Fibroblast of the aortic adventitia (primary cell): Measurements from ENCODE around the gene WDR7. TPM values are rescaled to one million over a fixed set of nuclear protein-coding genes. Genes with fewer than 3 reads are reported as not detected.
A peak's percentile ranks its signal among the peaks of the same experiment; 100 is the strongest.

Experiments
- DNase-seq: peaks from one replicate; pipeline ENCODE4 v3.0.0-alpha.2; 2010; ENCODE audit warnings: low read depth
- H3K4me3 ChIP-seq: 2 replicates; pipeline ENCODE4 v1.5.1; 2011; ENCODE audit warnings: low read depth, mild to moderate bottlenecking, control low read depth, low read length, moderate library complexity
- CTCF ChIP-seq: IDR thresholded peaks from 2 replicates; pipeline ENCODE4 v1.5.1; 2011; ENCODE audit warnings: mild to moderate bottlenecking, low read length, control low read depth, inconsistent platforms; ENCODE audit not compliant: insufficient read depth
- total RNA-seq: library from RNA; depleted of rRNA; stranded (reverse); fragments of >200 nt; gene quantifications from 2 replicates; pipeline ENCODE4 v1.2.3, GENCODE V29; 2012; ENCODE audit warnings: low replicate concordance

WDR7 gene
- total RNA-seq, 1 donor, result 24.0 TPM

GRCh38 chr18:57018845-57019244 lies 367.7 kb downstream of the WDR7 start:
- no peak for DNase-seq
- no peak for TF ChIP-seq CTCF
- no peak overlapping the region for H3K4me3 ChIP-seq

GRCh38 chr18:57022716-57023115 lies 371.6 kb downstream of the WDR7 start:
- no peak overlapping the region for H3K4me3 ChIP-seq
- no peak for TF ChIP-seq CTCF
- no peak for DNase-seq

DNA sequence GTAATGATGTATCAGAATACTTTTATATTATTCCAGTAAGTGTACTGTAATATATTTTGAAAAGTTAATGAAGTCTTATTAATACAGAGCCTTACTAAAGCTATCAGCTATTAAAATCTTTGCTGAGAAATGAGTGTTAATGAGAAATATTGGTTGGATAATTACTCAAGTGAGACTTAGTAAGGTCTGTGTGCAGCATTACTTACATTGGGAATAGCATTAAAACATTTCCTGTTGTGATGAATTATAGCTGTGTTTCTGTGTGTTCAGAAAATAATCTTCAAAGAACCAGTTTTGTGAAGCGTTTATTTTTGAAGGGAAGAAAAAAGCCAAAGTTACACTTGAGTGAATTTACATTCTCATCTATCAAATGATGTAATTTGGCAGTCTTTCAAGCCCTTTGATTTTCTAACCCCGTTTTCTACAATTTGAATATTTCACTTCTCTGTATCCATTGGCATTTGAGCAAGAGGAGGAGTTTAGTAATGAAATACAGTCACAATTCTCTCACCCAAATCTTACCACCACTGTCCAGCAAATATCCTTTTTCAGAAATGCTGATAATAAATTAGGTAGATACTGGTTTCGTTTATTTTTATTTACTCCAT lies 372.2 kb downstream of the WDR7 start:
- DNase-seq, result no peak
- no peak overlapping the region for H3K4me3 ChIP-seq
- no peak for TF ChIP-seq CTCF

DNA sequence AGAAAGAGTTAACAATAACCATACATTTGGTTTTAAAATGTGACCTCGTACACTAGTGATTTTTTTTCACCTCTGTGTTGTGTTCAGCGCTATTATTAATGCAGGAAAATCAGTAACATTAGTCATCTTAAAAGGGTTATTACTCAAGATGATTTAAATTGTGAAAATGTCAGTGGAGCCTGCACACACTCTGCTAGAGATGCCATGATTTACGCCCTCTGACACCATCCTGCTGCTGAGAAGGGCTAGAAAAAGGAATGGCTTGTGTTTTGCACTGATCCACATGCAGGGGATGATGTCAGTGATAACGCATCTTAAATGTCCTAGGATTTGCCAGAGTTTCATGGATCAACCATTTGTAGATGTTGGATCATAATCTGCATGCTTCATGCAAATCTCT lies 374.4 kb downstream of the WDR7 start:
- peak; percentile 16 for DNase-seq
- no peak overlapping the region for H3K4me3 ChIP-seq
- no peak for TF ChIP-seq CTCF

- no peak for DNase-seq
- no peak for TF ChIP-seq CTCF
- H3K4me3 ChIP-seq, result no peak overlapping the region
Observed at GRCh38 chr18:57026316-57026715, 375.2 kb downstream of the WDR7 start.

- no peak for DNase-seq
- no peak overlapping the region for H3K4me3 ChIP-seq
- TF ChIP-seq CTCF, result no peak
Observed at GRCh38 chr18:57027190-57027708, 376.1 kb downstream of the WDR7 start.

GRCh38 chr18:57029761-57030160 lies 378.6 kb downstream of the WDR7 start:
- TF ChIP-seq CTCF, result no peak
- no peak for DNase-seq
- no peak overlapping the region for H3K4me3 ChIP-seq
